SH-SY5Y (cell line): ENCODE data around the gene DPCD.

Experiments used
- GATA2 ChIP-seq: IDR thresholded peaks from 2 replicates; pipeline ENCODE4 v1.6.1; 2011; ENCODE audit warnings: mild to moderate bottlenecking, low read depth, low read length
- GATA3 ChIP-seq: IDR thresholded peaks from 2 replicates; pipeline ENCODE4 v1.6.1; 2011; ENCODE audit warnings: low read depth, mild to moderate bottlenecking, low read length, moderate library complexity

The DPCD gene

GRCh38 chr10:101647255-101647654, 59.1 kb downstream of the DPCD start:
- TF ChIP-seq GATA3 (no peak), GATA2 (no peak)

GRCh38 chr10:101649525-101650085, 61.5 kb downstream of the DPCD start:
- TF ChIP-seq GATA2: no peak
- TF ChIP-seq GATA3: no peak

- TF ChIP-seq GATA2 (no peak), GATA3 (no peak)
Observed at GRCh38 chr10:101650863-101651262, 62.7 kb downstream of the DPCD start.

- no peak for TF ChIP-seq GATA2
- TF ChIP-seq GATA3: no peak
Observed at GRCh38 chr10:101651336-101651735, 63.2 kb downstream of the DPCD start.

GRCh38 chr10:101653536-101653935, 65.4 kb downstream of the DPCD start:
- TF ChIP-seq GATA3 (no peak), GATA2 (no peak)

- TF ChIP-seq GATA2 (no peak), GATA3 (no peak)
Observed at GRCh38 chr10:101655570-101655969, 67.4 kb downstream of the DPCD start.

GRCh38 chr10:101656890-101657289, 68.8 kb downstream of the DPCD start:
- no peak for TF ChIP-seq GATA3
- TF ChIP-seq GATA2: no peak

- TF ChIP-seq GATA2 (no peak), GATA3 (no peak)
Observed at GRCh38 chr10:101658975-101659374, 70.9 kb downstream of the DPCD start.
